Activated naive CD4-positive, alpha-beta T cell treated with anti-CD3 and anti-CD28 coated beads, Interleukin-2, amount 50 U/mL, for 16 hours (primary cell): Measurements from ENCODE around the gene TOLLIP.

ENCODE experiments used
- DNase-seq: peaks from one replicate; pipeline ENCODE4 v3.0.0-alpha.2; 2020

TOLLIP gene

DNA sequence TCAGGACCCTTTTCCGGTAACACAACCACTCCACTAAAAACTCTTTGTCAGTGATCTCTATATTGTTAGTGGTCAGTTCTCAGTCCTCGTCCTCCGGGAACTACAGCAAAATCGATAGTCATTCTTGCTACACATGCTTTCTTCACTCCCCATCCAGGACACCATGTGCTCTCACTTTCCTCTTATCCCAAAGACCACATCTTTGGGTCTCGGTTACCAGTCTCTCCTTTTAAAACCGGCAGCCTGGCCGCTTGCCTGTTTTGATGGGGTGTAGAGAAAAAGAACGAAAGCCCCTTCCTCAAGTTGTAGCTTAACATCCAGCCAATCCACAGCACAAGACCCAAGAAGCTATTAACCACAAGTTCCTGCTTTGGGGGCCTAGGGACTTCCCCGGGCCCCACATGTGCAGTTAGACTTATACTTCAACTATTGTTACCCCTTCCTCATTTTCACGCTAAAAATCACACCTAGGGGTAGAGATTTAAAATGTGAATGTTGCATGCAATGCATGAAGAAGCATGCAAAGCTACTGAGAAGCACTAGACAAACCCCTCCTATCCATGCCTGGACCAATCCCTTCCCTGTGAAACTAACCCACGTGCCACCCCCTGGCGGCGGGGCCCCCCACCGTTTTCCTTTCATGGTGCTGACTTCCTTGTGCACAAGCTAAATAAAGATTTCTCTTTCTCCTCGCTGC is 1.5 kb upstream of the TOLLIP start:
- DNase-seq = peak; percentile 60

DNA sequence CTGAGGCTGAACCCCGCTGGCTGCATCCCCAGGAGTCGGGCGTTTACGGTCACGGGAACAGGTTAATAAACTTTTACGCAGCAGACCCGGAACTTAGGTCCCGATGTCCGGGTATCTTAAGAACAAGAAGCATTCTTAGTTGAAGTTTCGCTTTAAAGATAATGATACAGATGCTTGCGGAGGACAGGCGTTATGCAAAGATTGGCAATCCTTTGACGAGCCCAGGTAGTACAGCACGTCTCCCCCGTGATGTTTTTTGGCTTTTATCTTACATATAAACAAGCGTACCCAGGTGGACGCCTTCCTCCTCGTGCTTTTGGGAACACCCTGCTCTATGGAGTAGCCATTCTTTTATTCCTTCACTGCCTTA is 871 bp upstream of the TOLLIP start:
- DNase-seq = no peak

DNA sequence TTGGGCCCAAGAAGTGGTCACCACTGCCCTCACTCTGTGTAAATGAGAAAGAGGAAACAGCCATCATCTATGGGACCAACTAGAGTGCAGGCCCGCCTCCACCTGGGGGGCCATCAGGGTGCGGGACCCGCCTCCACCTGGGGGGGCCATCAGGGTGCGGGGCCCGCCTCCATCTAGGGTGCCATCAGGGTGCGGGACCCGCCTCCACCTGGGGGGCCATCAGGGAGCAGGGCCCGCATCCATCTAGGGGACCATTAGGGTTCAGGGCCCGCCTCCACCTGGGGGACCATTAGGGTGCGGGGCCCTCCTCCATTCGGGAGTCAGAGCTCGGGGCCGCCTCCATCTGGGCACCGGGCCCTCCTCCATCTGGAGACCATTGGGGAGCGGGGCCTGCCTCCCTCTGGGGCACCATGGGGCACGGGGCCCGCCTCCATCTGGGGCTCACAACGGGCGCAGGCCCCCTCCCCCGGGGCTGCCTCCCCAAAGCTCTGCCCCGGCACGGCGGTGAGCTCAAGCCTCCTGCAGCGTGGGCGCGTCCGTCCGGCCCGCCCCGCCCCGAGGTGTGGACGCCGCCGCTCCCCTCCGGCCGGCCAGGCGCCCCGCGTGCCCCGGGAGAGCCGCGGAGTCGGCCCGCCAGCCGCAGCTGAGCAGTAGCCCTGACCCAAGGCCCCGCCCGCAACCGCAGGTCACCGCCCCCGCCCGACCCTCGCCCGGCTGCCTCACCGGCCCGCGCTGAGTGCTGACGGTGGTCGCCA is 512 bp downstream of the TOLLIP start:
- no peak for DNase-seq

DNA sequence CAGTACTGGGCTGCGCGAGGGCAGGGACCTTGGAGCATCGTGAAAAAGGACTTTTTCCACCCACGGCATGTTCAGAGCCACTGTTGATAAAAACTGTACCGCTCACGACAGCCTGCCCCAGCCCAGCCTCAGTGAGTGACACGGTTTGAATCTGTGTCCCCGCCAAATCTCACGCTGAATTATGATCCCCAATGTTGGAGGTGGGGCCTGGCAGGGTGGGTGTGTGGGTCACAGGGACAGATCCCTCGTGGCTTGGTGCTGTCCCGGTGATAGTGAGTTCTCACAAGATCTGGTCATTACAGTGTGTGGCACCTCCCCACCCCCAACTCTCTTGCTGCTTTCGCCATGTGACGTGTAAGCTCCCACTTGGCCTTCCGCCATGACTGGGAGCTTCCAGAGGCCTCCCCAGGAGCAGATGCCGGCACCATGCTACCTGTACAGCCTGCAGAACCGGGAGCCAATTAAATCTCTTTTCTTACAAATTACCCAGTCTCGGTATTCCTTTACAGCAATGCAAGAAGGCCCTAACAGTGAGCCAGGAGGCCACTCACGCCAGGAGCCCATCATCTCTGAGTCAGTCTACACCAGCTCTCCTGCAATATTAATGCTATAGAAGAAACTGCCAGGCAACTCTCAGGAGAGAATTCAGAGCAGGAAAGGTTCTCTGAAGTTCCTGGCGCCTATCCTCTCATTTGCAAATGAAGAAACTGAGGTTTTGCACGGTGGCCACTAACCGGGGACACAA is 1.3 kb downstream of the TOLLIP start:
- no peak for DNase-seq

DNA sequence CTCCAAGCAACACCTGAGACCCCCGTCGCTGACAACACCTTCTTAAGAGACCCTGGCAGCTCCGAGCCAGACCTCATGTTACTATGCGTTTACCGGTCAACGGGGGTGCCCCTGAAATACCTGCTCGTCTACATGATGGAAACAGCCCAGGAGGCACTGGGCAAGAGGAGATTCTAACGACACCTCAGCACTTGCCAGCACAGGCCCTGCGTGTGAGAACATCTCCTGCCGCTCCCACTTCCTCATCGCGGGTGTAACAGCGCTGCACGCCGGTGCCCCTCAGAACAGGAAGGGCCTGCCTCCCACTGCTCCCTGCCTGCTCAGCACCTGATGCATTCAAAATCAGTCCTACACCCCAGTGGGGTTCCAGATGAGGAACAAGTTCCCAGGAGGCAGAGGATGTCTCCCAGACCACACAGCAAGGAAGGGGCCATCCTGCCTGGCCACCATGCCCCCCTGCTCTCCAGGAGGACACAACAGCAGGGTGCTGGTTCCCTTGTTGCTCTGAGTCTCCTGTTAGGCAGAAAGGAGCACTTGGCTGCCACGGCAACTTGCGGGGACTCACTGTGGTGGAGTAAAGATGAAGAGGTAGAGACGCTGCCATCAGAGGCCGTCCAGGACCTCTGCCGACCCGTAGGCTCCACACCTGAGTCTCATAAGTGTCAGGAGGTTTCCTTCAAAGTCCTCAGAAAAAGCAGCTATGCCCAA is 2.1 kb downstream of the TOLLIP start:
- no peak for DNase-seq

DNA sequence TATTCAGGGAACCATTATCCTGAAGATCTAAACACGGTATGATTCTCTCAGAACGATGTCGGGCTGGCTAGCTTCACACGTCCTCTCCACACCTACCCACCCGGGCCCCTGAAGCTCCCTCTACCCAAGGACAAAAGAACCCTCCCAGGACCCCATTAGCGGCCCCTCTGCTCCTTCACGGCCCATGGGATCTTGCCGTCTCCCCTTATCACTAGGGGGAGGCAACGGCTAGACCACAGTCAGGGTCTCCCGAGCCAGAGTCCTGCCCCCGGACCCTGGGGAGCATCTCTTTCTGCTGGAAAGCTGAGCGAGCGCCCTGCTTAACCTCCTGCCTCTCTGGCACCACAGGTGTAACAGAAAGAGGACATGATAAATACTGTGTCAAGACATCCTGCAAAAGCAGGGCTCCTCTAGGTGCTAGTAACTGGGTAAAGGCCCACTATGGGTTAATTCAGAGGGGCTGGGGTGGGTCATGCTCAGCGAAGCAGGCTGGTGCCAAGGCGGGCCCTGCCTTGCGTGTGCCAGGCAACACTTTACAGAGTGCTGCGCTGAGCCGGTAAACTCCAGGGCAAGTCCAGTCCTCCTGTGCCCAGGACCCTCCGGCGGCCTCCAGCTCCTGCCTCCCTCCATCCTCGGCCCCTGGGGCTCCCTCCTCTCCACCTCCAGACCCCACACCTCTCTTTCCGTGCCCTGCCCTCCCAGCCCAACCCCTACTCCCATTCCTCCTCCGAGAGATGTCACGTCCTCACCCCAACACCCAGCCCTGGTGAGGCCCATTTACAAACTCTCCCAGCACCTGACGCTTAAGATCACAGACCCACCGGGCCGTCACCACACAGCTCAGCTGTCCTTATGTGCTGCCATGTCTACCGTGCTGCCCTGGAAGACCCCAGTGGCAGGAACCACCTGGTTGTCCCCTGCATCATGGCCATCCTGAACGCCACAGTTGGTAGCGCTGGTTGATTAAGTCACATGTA is 3.0 kb downstream of the TOLLIP start:
- no peak for DNase-seq

DNA sequence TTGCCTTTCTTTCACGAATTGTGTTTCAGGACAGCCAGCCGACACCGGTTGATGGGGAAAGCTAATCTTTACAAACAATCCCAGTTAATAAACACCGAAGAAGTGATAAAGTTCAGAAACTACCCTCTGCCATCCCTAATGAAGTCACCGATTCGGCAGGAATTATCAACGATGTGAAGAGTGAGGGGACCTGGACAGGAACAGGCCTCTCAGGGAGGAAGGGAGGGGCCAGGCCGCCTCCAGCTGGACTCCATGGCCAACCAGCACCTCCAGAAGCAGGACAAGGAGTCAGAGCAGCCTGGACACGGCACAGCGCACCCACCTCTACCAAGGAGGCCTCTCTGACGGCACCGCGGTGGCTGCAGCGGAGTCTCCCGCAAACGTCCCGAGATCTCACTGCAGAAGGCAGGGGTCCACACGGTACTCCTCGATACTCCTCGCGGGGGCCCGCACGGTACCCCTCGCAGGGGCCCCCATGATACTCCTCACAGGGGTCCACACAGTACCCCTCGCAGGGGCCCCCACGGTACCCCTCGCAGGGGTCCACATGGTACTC is 3.9 kb downstream of the TOLLIP start:
- DNase-seq = no peak

DNA sequence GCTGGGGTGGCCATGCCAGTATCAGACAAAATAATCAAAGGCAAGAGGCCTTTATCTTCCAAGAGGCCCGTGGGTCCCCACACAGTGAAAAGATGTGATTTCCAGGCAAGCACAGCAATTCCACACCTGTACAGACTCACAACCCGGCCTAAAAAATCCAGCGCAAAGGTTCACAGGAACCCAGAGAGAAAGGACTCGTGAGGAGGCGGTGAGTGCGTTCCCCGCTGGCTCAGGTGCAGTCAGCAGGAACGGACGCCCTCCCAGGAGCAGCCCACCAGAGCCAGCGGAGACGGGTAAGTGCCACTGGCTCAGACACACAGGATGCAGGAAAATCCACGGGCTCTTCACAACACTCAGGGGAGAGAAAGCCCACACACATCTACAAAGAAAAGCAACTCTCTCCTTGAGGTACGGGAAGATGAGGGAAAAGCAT is 4.4 kb downstream of the TOLLIP start:
- DNase-seq = no peak

DNA sequence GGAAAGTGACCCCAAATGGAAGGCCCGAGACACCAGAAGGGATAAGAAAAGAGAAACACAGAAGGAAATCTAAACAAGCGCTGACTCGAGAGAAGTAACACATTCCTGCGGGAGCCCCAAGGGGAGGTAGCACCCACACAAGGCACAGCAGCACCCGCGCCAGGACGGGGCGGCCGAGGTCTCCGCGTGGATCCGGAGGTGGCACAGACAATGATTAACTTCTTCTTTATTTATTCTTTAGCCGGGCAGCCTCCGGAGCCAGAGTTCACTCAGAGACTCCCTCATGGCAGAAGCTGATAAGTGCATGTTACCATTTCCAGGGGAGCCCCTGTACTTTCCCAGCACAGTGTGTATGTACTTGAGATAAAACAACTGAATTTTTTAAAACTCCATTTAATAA is 5.1 kb downstream of the TOLLIP start:
- DNase-seq = no peak

DNA sequence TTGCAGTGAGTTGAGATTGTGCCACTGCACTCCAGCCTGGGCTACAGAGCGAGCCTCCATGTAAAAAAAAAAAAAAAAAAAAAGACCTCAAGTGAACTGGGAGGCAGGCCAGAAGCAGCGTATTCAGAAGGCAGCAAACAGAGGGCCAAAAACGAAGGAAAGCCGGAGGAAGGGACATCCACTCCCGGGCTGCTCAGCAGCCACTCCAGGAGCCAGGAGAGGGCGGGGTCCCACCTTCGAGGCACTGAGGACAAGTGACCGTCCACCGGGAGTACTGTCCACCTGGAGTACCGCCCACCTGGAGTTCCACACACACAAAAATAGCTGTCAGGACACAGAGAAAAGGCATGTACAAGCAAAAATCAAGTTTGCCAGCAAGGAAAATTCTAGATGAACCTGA is 5.5 kb downstream of the TOLLIP start:
- no peak for DNase-seq

DNA sequence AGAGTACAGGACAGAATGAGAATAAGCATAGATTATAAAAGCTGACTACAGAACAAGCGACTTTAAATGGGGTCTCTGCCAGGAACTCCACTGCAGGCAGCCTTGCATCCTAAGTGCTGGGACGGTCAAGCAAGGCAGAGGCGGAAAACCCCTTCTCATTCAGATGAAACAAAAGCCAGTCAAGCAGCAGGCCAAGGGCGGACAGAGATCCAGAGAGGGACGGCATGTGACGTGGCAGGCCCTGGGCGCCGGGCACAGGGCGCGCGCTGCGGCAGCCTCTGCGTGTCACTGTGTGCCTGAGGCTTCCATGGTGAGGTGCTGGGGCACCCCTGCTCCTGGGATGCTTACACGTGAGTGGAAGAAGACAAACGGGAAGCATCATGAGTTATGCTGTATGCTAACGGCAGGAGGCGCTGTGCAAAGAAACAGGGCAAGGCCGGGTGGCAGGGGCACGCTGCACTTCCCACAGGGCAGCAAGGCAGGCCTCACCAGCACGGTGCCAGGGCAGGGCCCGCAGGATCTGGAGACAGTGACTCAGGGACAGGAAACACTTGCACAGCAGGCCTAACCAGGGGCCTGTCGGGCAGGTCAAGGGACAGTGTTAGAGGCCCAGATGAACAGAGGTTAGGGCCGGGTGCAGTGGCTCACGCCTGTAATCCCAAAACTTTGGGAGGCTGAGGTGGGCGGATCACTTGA is 6.2 kb downstream of the TOLLIP start:
- no peak for DNase-seq

DNA sequence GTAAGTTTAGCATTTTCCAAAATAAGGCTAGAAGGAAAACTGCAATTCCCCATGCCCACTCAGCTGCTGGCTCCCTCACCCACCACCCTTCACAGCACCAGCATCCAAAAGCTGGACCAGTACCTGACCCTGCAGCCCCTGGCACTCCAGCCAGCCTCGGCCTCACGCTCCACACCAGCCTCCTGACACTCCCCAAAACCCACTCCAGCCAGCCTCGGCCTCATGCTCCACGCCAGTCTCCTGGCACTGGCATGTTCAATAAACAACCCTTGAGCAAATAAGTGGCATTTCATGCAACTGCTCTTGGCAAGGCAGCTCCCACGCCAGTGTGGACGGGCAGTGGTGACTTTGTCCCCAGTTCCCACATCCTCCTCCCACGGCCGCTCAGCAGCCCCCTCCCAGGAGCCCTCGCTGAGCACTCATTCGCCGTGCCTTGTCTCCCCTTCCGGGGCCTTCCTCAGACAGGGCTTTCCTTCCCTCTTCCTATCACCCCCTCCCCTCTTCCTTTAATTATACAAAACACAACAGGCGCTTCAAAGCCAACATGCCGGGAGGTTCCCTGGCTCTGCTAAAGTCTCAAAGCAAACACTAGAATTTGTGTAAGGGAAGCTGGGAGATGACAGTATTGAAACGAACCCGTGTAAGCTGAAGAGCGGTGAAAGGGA is 6.8 kb downstream of the TOLLIP start:
- DNase-seq = no peak

DNA sequence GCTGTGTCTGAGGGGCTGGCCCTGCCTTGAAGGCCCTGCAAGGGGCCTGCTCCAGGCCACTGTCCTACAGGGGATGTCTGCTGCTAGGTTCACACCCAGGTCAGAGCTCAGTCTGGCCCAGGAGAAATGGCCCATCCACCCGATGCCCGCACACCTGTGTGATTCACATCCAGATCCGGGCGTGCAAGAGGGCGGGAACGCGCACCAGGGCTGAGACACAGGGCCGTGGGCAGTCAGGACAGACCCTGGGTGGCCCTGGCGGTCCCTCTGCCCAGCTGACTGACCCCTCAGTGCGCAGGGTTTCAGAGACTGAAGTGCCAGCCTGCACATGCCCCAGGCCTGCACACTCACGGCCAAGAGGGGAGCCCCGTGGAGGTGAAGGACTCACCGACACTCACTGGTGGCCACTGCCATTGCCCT is 7.4 kb downstream of the TOLLIP start:
- no peak for DNase-seq

DNA sequence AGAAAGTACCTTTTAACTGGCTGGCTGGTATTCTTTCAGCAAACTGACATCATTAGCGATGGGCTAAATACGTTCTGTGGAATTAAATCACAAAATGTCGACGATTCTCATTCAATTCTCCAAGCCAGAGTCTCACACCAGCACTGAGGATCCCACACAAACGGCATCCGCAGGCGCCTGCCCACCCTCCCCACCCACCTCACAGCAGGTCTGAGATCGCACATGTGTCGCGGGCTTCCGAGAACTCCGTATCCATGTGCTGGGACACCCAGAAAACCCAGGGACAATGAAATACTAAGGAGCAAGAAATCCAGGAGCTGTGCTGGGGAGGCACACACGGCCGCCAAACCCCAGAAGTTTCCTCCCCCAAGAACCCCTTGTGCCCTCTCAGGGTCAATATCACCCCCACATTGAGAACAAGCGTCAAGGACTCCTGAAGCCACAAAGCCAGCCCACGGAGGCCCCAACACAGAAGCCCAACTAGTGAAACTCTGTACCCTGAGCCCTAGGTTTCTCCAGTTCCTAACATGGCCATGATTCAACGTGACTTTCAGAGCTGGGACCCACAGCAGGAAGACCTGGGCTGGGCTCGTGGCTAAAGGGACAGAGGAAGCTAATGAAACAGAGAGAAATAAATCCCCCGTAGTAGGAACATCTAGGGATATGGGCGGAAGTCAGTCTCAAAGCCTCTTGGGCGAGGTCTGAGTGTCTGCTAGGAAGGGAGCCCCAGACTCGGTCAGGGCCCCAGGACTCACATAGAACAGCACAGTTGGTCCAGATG is 8.0 kb downstream of the TOLLIP start:
- no peak for DNase-seq

DNA sequence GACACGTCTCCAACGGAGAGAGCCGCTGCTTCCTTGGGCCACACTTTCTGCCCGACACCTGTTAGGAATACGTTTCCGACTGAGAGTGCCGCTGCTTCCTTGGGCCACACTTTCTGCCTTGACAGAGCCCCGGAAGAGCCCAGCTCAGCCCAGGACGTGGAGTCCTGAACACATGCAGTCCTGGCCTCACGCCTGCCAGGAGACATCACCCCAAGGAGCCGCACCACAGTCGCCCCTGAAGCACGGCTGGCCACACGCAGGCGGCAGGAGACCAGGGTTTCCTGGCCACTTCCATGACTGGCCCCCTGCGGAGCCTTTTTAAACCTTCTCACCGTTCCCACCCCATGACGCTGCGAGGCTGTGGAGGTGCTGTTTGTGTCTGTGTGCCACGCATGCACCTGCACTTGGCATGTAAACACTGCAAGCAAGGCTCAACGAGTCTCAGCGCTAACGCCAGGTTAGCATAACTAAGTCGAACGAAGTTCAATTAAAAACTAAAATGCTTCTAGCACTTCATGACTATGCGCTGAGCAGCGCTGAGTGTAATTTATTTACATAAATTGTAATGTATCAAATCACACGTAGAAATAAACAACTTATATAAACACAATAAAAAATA is 8.8 kb downstream of the TOLLIP start:
- no peak for DNase-seq

DNA sequence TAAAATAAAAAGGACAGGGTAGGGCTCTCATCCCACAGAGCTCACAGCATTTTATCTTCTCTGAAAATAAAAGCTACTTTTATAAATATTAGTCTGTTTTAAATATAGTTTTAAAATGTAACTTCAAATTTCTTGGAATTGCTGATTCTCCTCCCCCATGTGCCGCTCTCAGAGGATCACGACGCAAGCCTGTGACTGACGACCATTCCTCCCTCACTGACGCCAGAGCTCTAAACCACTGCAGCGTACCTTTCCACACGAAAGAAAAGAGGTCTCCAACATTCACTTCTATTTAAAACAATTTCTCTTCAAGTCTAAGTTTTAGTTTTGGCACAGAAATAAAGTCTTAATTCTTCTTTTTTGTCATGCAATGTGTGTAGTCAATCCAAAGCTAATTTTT is 9.3 kb downstream of the TOLLIP start:
- no peak for DNase-seq

DNA sequence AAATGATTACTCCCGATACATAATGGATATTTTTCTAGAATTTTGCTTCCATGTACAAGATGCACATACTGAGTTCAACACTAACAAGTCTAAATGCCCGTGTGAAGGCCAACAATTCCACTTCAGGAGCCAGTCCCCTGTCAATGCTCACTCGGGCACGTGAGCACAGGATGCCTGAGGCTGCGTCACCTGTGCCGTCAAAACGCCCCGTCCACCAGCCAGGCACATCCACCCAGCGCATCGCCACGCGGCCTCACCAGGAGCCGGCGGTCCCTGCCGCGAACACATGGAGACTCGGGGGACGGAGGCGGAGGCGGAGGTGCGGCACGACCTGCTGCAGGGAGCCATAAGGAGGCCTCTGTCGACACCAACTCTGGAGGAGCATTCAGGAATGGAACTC is 9.8 kb downstream of the TOLLIP start:
- DNase-seq = no peak

DNA sequence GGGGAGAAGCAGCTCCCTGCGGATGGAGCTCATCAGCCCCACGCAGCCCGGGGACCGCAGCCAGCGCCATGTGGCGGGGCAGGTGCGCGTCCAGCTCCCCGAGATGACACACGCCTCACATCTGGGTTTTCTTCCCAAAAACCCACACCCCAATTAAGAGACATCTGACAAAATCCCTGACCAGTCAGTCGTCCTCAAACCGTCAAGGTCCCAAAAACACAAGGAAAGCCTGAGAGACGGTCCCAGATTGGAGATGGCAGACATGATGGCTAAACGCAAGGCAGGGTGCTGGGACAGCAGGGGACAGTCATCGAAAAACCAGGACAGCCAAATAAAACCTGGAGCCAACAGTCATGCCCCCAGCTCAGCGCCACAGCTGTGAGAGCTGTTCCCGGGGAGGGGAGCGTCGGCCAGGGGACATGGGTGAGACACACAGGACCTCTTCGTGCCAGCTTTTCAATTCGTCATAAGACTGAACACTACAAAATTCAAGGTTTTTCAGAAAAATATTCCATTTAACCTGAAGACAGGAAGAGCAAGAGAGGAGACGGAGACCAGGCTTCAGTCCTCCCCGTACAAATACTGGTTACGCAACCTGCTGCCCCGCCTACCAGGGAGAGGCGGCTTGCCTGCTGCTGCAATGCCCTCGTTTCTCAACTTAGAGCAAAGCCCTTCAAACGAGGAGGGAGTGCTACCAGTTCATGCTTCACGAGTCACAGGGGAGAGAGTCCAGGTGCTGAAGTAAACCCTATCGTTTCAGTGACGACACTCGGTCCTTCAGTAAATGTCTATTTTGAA is 10.5 kb downstream of the TOLLIP start:
- DNase-seq = no peak
